OCI-LY7 (cell line): ENCODE results near the gene AUP1.

Experiments
- CTCF ChIP-seq: fragments of 200-600 bp; sonication (generic); conservative IDR thresholded peaks from 2 replicates; pipeline ENCODE4 v1.5.1; 2014; ENCODE audit warnings: mild to moderate bottlenecking, antibody characterized with exemption, low read length, moderate library complexity, mixed read lengths
- EZH2phosphoT487 ChIP-seq: fragments of 200-600 bp; sonication (generic); IDR thresholded peaks from 2 replicates; pipeline ENCODE4 v1.6.1; 2018; ENCODE audit warnings: low read depth, borderline replicate concordance, mild to moderate bottlenecking, mixed run types, antibody characterized with exemption, low read length, moderate library complexity, mixed read lengths

GRCh38 chr2:74540291-74540690, 10.8 kb upstream of the AUP1 start:
- TF ChIP-seq CTCF (no peak), EZH2phosphoT487 (no peak)
